Hepatocyte (in vitro differentiated cells): ENCODE data around the gene LHFPL3. TPM values are rescaled to one million over a fixed set of nuclear protein-coding genes. Genes with fewer than 3 reads are reported as not detected.

Experiments
- DNase-seq: peaks from one replicate; pipeline ENCODE4 v3.0.0-alpha.2; 2016; ENCODE audit warnings: low spot score
- H2AFZ ChIP-seq: fragments of 200-600 bp; sonication (generic); 2 replicates; pipeline ENCODE4 v1.6.0; 2016; ENCODE audit warnings: antibody characterized with exemption, mild to moderate bottlenecking
- H3K27ac ChIP-seq: fragments of 200-600 bp; sonication (generic); 2 replicates; pipeline ENCODE4 v1.5.1; 2016; ENCODE audit warnings: mild to moderate bottlenecking
- H3K27me3 ChIP-seq: fragments of 200-600 bp; sonication (generic); 2 replicates; pipeline ENCODE4 v1.6.1; 2016
- H3K36me3 ChIP-seq: fragments of 200-600 bp; sonication (generic); replicated peaks from 2 replicates; pipeline ENCODE4 v1.5.1; 2016; ENCODE audit warnings: low read depth; ENCODE audit not compliant: insufficient read depth
- H3K4me1 ChIP-seq: fragments of 200-600 bp; sonication (generic); 2 replicates; pipeline ENCODE4 v1.5.1; 2016; ENCODE audit warnings: mild to moderate bottlenecking, moderate library complexity; ENCODE audit not compliant: insufficient read depth
- H3K4me2 ChIP-seq: fragments of 200-600 bp; sonication (generic); 2 replicates; pipeline ENCODE4 v1.6.0; 2016
- H3K4me3 ChIP-seq: fragments of 200-600 bp; sonication (generic); 2 replicates; pipeline ENCODE4 v1.5.1; 2016; ENCODE audit warnings: mild to moderate bottlenecking
- H3K79me2 ChIP-seq: fragments of 200-600 bp; sonication (generic); 2 replicates; pipeline ENCODE4 v1.6.0; 2017; ENCODE audit warnings: mild to moderate bottlenecking
- H3K9me2 ChIP-seq: fragments of 200-600 bp; sonication (generic); replicated peaks from 2 replicates; pipeline ENCODE4 v1.6.0; 2017; ENCODE audit warnings: mild to moderate bottlenecking; ENCODE audit not compliant: insufficient read depth
- H3K9me3 ChIP-seq: fragments of 200-600 bp; sonication (generic); 2 replicates; pipeline ENCODE4 v1.5.1; 2016; ENCODE audit warnings: low read depth, mild to moderate bottlenecking
- H4K20me1 ChIP-seq: fragments of 200-600 bp; sonication (generic); 2 replicates; pipeline ENCODE4 v1.6.0; 2016; ENCODE audit warnings: mild to moderate bottlenecking; ENCODE audit not compliant: insufficient read depth, poor library complexity, severe bottlenecking
- CTCF ChIP-seq: fragments of 200-600 bp; sonication (generic); IDR thresholded peaks from 2 replicates; pipeline ENCODE4 v1.5.1; 2016; ENCODE audit warnings: antibody characterized with exemption, mild to moderate bottlenecking; ENCODE audit not compliant: poor library complexity
- EZH2 ChIP-seq: fragments of 200-600 bp; sonication (generic); IDR thresholded peaks from 2 replicates; pipeline ENCODE4 v1.6.1; 2016; ENCODE audit warnings: antibody characterized with exemption, mild to moderate bottlenecking, borderline replicate concordance
- EZH2phosphoT487 ChIP-seq: fragments of 200-600 bp; sonication (generic); IDR thresholded peaks from one replicate; pipeline ENCODE4 v1.6.1; 2018; ENCODE audit warnings: antibody characterized with exemption, mild to moderate bottlenecking, low read depth, moderate library complexity; ENCODE audit not compliant: unreplicated experiment, severe bottlenecking
- WGBS: methylation state at CpG from one replicate; pipeline ENCODE4 v1.1.6; 2016; ENCODE audit warnings: low lambda C conversion rate; ENCODE audit errors: missing lambda C conversion rate; 5-methylcytosine and 5-hydroxymethylcytosine counted together
- polyA plus RNA-seq: library from polyadenylated mRNA; unstranded; fragments of >200 nt; fragmentation: Nextera tagmentation; extraction: Ambion mirVana; gene quantifications from 2 replicates; pipeline ENCODE4 v1.2.1, GENCODE V29; 2016
- total RNA-seq: library from RNA; depleted of rRNA; stranded (reverse); fragments of >200 nt; gene quantifications from 2 replicates; pipeline ENCODE4 v1.2.3, GENCODE V29; 2014

Gene LHFPL3
- total and polyA plus RNA-seq, 2 experiments from 2014 or later: not detected

- no peaks in the 10 kb centered on the region for H3K4me1 ChIP-seq
- no peak overlapping the region for H2AFZ ChIP-seq
- no peaks in the 10 kb centered on the region for H4K20me1 ChIP-seq
- 51% methylated on average over 3 of the region's 3 CpGs for WGBS
- H3K27me3 ChIP-seq: no peaks in the 10 kb centered on the region
- no peak for TF ChIP-seq EZH2phosphoT487
- no peak for TF ChIP-seq CTCF
- TF ChIP-seq EZH2: no peak
- H3K9me2 ChIP-seq: no peaks in the 10 kb centered on the region
- H3K4me3 ChIP-seq: no peak overlapping the region
- DNase-seq: no peak
- H3K36me3 ChIP-seq: no peaks in the 10 kb centered on the region
- no peaks in the 10 kb centered on the region for H3K79me2 ChIP-seq
- no peak overlapping the region for H3K27ac ChIP-seq
- H3K4me2 ChIP-seq: no peak overlapping the region
- H3K9me3 ChIP-seq: no peaks in the 10 kb centered on the region
These were observed 34.1 kb upstream of the LHFPL3 start for GRCh38 chr7:104294291-104294690.

GRCh38 chr7:104296266-104296665, 32.1 kb upstream of the LHFPL3 start:
- WGBS: 78% methylated on average over 3 of the region's 3 CpGs
- no peaks in the 10 kb centered on the region for H3K27me3 ChIP-seq

GRCh38 chr7:104296900-104297299, 31.5 kb upstream of the LHFPL3 start:
- Histone ChIP-seq H3K27ac (no peak overlapping the region), H4K20me1 (no peaks in the 10 kb centered on the region), H3K4me3 (no peak overlapping the region), H3K9me3 (no peaks in the 10 kb centered on the region), H3K4me1 (no peaks in the 10 kb centered on the region), H3K27me3 (no peaks in the 10 kb centered on the region), H3K4me2 (no peak overlapping the region), H2AFZ (no peak overlapping the region), H3K36me3 (no peaks in the 10 kb centered on the region), H3K9me2 (no peaks in the 10 kb centered on the region), H3K79me2 (no peaks in the 10 kb centered on the region)
- DNase-seq: no peak
- WGBS: 53% methylated on average over 4 of the region's 4 CpGs
- TF ChIP-seq CTCF (no peak), EZH2phosphoT487 (no peak), EZH2 (no peak)

More at GRCh38 chr7:104296266-104296665, 32.1 kb upstream of the LHFPL3 start:
- Histone ChIP-seq H3K9me2 (no peaks in the 10 kb centered on the region), H3K79me2 (no peaks in the 10 kb centered on the region), H3K4me2 (no peak overlapping the region), H3K36me3 (no peaks in the 10 kb centered on the region), H3K27ac (no peak overlapping the region), H3K9me3 (no peaks in the 10 kb centered on the region), H4K20me1 (no peaks in the 10 kb centered on the region), H3K4me3 (no peak overlapping the region), H3K4me1 (no peaks in the 10 kb centered on the region), H2AFZ (no peak overlapping the region)
- DNase-seq: no peak
- TF ChIP-seq CTCF: no peak
- TF ChIP-seq EZH2phosphoT487: no peak
- TF ChIP-seq EZH2: no peak

- no peak overlapping the region for H3K4me3 ChIP-seq
- no peak overlapping the region for H3K4me2 ChIP-seq
- no peaks in the 10 kb centered on the region for H3K4me1 ChIP-seq
- no peak for TF ChIP-seq EZH2phosphoT487
- TF ChIP-seq EZH2: no peak
- no peak for TF ChIP-seq CTCF
- H3K27me3 ChIP-seq: no peaks in the 10 kb centered on the region
- H4K20me1 ChIP-seq: no peaks in the 10 kb centered on the region
- 66% methylated on average over 3 of the region's 3 CpGs for WGBS
- H3K79me2 ChIP-seq: no peaks in the 10 kb centered on the region
- H3K9me3 ChIP-seq: no peaks in the 10 kb centered on the region
- H3K27ac ChIP-seq: no peak overlapping the region
- no peaks in the 10 kb centered on the region for H3K36me3 ChIP-seq
- no peaks in the 10 kb centered on the region for H3K9me2 ChIP-seq
- no peak for DNase-seq
- H2AFZ ChIP-seq: no peak overlapping the region
These were observed 29.1 kb upstream of the LHFPL3 start for GRCh38 chr7:104299323-104299722.
